GM18861 (cell line): ENCODE results near the gene PSMC3IP.
"Not testable (repeated sequence)": the region's sequence is repeated elsewhere in the genome, so short reads cannot be mapped to it uniquely, and the experiment has no call there.

Experiments
- ATAC-seq: cut with Tn5 transposase; IDR thresholded peaks from one replicate; pipeline ENCODE4 v1.9.1; 2021; ENCODE audit not compliant: unreplicated experiment

PSMC3IP gene

DNA sequence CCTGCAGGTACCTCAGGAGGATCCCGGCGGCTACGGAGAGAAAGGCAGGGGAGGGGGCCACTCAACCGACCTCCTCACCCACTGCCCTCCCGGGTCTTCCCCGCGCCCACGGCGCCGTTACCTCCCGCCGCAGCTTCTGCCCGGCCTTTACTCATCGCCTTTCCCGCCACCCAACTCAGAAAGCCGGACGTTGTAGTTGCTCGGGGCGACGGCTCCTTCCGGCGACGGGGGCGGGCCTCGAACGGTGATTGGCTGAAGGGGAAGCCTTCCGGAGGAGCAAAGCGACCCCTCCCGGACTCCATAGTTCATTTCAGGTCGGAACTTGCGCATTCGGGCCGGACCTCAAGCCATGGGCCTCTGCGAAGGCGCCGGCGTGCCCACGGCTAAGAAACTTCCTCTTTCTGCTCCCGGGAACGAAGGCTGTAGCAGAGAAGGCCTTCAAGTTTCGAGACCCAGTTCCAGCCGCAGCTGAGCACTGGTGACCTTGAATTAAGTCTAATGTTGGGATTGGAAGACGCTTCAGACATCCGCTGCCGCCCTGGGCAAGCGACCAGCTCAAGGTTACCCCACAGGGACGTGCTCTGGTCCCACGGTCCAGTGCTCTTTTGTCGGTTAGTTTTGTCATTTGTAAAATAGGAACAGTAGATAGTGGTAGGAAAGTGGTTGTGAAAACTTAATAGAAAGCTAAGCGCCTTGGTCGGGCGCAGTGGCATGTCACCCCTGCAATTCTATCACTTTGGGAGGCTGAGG is at the start of gene PSMC3IP:
Gene PSMC3IP (minus strand): TSS at position 198 of the 750 bp plus-strand sequence. CDS start 43 bp downstream, at position 155.
- ATAC-seq, result peak; percentile 52

DNA sequence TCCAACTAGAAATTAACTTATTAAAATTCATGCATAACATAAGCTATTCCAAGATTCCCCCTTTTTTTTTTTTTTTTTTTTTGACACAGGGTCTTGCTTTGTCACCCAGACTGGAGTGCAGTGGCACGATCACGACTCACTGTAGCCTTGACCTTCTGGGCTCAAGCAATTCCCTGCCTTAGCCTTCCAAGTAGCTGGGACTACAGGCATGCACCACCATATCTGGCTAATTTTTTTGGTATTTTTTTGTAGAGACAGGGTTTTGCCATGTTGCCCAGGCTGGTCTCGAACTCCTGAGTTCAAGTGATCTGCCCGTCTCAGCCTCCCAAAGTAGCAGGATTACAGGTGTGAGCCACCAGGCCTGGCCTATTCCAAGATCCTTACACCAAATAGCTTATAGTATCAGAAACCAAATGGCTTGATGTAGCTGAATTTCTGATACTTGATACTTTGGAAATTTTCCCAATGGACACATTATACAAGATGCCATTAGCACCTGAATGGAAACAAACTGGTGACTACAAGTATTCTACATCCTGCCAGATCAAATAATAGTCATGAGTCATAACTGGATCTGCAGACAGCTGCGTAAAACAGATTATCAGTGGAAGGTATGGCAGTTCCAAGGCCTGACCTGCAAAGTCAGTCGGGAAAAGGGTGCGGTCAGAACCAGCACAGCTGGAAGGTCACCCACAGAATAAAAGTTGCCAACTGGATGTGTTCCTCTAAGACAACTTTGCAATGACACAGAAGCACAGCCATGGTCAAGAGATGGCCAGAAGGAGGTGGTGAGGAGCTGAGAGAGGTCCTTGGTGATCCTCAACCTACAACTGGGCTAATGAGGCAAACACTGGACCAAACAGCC is 46.4 kb upstream of the PSMC3IP start:
- ATAC-seq, result no peak

- ATAC-seq, result no peak
Measured at GRCh38 chr17:42623271-42623670, 45.7 kb upstream of the PSMC3IP start.

- not testable (repeated sequence) for ATAC-seq
Measured at GRCh38 chr17:42621987-42622386, 44.5 kb upstream of the PSMC3IP start.

- ATAC-seq, result peak; percentile 66
Measured at GRCh38 chr17:42618442-42619150, 41.1 kb upstream of the PSMC3IP start.

- ATAC-seq, result peak; percentile 8
Measured at GRCh38 chr17:42617956-42618431, 40.5 kb upstream of the PSMC3IP start.

- ATAC-seq, result no peak
Measured at GRCh38 chr17:42613699-42614295, 36.3 kb upstream of the PSMC3IP start.

- no peak for ATAC-seq
Measured at GRCh38 chr17:42612013-42612412, 34.5 kb upstream of the PSMC3IP start.

DNA sequence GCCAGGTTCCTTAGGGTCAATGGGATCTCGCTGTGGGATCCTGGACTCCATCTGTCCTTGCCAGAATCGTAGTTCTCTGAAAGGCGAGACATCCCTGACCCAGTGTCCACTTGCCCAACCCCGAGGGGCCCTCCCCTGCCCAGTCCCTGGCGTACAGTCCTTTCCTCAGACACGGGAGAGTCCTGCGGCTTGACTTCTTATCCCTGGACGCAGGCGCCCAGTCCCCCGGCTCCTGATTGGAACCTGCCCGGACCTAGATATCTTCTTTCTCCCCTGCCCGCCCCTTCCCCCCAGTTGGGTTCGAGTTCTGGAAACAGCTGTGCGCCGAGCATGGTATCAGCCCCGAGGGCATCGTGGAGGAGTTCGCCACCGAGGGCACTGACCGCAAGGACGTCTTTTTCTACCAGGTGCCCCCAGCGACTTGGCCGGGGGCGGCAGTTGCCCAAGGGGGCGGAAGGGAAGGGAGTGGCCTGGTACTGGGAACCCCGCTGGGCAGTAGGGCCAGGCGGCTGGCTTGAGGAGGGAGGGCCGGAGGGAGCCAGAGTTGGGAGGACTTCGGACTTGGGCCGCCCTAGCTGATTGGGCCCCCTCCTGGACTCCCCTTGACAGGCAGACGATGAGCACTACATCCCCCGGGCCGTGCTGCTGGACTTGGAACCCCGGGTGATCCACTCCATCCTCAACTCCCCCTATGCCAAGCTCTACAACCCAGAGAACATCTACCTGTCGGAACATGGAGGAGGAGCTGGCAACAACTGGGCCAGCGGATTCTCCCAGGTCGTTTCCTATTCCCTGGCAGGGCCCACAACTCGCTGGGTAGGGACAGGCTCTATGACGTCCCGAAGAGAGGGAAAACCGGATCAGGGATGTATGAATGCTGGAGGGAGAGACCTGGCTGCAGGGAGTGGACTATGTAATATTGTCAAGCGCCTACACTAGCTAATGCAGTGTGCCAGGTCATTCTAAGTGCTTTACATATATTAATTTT is 32.6 kb upstream of the PSMC3IP start:
- ATAC-seq, result not testable (repeated sequence)

DNA sequence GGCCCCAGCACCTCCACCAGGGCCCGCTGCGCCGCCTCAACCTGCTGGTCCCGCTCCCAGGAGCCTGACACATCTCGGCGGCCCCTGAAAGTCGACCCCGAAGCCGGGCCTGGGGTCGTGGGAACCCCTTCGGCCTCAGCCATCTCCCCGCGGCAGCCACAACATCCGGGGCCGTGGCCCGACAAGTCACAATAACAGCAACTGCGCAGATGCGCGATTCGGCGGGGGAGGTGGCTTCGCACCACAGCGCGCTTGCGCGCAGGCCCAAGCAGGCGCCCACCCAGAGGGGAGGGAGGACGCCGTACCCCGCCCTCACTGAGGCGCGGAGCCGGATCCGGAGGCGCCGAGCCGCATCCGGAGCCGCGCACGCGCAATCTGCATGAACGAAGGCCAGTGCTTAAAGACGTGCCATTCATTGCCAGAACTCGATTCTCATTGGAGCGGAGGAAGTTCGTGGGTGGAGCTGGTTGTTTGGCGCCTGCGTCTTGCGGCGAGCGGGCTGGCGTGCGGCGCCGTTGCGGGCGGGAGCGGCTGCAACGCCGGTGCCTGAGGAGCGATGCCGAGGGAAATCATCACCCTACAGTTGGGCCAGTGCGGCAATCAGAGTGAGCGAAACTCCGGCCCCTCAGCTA is 31.8 kb upstream of the PSMC3IP start, which contains the start of the genes RETREG3 and TUBG1:
Gene RETREG3 (minus strand): TSS at position 193 of the 632 bp plus-strand sequence. CDS start 50 bp downstream, at position 143.
Gene TUBG1 (plus strand): TSS at position 502 of the 632 bp plus-strand sequence. CDS start 55 bp downstream, at position 557.
- peak; percentile 86 for ATAC-seq

DNA sequence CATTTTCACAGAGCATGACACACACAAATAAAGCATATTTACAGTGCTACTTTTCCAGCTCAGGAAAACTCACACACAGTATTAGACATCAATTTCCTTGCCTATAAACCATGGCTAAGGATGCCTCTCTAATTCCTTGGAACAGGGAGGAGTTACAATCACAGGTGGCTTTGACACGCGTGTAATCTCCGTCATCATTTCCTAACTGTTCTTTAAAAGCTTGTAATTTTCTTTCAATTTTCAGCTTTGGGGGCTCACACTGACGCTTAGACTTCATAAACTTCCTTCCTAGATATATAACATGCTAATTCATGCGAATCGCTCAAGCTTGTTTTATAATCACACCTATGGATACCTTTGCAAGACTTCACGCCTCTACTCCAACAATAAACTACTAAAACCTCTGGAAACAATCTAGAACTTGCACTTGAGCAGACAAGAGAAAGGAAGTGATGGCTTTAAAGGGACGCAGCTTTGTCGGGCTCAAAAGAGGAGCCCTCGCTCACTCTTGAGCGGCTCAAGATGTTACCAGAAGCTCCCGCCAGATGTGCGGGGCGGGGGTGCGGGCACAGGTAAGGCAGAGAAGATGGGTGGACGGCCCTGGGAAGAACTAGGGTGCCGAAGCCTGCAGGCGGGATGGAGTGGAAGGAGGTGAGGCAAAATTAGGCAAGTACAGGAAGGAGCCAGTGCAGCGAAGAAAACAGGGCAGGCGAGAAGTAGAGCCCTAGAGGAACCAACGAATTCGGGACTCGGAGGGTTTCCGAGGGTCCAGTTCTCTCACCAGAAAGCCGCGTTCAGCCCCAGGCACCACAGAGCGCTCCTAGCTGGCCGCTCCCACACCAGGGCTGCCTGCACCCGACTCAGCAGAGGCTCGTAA is 31.0 kb upstream of the PSMC3IP start:
- ATAC-seq, result no peak

- ATAC-seq, result no peak
Measured at GRCh38 chr17:42607769-42608168, 30.2 kb upstream of the PSMC3IP start.

GRCh38 chr17:42603318-42603717 is 25.8 kb upstream of the PSMC3IP start:
- no peak for ATAC-seq

- ATAC-seq, result no peak
Measured at GRCh38 chr17:42598905-42599304, 21.4 kb upstream of the PSMC3IP start.

GRCh38 chr17:42596386-42596785 is 18.9 kb upstream of the PSMC3IP start:
- no peak for ATAC-seq

- ATAC-seq, result no peak
Measured at GRCh38 chr17:42591411-42591810, 13.9 kb upstream of the PSMC3IP start.

- no peak for ATAC-seq
Measured at GRCh38 chr17:42590886-42591285, 13.4 kb upstream of the PSMC3IP start.
